ENCODE measurements around the gene REM1. TPM values are rescaled to one million over a fixed set of nuclear protein-coding genes. Genes with fewer than 3 reads are reported as not detected.

Gene REM1
- total and polyA plus RNA-seq, 2 experiments from 2014 or later, result 0.28 TPM; not detected in 1

DNA sequence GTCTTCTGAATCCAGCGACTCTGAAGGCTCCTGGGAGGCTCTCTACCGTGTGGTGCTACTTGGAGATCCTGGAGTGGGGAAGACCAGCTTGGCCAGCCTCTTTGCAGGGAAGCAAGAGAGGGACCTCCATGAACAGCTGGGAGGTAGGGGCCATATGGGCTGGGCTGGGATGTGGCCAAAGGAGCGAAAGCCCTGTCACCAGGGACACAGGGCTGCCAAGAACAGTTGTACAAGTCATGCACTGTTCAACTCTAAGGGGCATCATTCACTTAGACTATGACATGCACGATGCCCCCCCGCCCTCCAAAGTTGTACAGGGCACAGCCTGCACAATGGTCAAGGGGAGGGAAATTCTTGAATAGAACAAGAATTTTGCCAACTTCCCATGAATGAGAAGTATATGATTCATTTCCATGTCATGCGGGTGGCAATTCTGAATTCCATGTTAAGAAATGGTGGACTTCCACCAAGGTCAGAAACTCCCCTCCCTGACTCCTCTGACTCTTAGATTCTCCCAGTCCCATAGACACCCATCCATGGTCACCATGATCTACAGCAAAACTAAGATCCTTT, 1.6 kb downstream of the REM1 start (continued):
- TF ChIP-seq, protein P1, sequence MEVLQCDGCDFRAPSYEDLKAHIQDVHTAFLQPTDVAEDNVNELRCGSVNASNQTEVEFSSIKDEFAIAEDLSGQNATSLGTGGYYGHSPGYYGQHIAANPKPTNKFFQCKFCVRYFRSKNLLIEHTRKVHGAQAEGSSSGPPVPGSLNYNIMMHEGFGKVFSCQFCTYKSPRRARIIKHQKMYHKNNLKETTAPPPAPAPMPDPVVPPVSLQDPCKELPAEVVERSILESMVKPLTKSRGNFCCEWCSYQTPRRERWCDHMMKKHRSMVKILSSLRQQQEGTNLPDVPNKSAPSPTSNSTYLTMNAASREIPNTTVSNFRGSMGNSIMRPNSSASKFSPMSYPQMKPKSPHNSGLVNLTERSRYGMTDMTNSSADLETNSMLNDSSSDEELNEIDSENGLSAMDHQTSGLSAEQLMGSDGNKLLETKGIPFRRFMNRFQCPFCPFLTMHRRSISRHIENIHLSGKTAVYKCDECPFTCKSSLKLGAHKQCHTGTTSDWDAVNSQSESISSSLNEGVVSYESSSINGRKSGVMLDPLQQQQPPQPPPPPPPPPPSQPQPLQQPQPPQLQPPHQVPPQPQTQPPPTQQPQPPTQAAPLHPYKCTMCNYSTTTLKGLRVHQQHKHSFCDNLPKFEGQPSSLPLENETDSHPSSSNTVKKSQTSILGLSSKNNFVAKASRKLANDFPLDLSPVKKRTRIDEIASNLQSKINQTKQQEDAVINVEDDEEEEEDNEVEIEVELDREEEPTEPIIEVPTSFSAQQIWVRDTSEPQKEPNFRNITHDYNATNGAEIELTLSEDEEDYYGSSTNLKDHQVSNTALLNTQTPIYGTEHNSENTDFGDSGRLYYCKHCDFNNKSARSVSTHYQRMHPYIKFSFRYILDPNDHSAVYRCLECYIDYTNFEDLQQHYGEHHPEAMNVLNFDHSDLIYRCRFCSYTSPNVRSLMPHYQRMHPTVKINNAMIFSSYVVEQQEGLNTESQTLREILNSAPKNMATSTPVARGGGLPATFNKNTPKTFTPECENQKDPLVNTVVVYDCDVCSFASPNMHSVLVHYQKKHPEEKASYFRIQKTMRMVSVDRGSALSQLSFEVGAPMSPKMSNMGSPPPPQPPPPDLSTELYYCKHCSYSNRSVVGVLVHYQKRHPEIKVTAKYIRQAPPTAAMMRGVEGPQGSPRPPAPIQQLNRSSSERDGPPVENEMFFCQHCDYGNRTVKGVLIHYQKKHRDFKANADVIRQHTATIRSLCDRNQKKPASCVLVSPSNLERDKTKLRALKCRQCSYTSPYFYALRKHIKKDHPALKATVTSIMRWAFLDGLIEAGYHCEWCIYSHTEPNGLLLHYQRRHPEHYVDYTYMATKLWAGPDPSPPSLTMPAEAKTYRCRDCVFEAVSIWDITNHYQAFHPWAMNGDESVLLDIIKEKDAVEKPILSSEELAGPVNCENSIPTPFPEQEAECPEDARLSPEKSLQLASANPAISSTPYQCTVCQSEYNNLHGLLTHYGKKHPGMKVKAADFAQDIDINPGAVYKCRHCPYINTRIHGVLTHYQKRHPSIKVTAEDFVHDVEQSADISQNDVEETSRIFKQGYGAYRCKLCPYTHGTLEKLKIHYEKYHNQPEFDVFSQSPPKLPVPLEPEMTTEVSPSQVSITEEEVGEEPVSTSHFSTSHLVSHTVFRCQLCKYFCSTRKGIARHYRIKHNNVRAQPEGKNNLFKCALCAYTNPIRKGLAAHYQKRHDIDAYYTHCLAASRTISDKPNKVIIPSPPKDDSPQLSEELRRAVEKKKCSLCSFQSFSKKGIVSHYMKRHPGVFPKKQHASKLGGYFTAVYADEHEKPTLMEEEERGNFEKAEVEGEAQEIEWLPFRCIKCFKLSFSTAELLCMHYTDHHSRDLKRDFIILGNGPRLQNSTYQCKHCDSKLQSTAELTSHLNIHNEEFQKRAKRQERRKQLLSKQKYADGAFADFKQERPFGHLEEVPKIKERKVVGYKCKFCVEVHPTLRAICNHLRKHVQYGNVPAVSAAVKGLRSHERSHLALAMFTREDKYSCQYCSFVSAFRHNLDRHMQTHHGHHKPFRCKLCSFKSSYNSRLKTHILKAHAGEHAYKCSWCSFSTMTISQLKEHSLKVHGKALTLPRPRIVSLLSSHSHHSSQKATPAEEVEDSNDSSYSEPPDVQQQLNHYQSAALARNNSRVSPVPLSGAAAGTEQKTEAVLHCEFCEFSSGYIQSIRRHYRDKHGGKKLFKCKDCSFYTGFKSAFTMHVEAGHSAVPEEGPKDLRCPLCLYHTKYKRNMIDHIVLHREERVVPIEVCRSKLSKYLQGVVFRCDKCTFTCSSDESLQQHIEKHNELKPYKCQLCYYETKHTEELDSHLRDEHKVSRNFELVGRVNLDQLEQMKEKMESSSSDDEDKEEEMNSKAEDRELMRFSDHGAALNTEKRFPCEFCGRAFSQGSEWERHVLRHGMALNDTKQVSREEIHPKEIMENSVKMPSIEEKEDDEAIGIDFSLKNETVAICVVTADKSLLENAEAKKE (CRISPR knock-in tag; IDR thresholded peaks at IDR 0.05), result no peak
- TF ChIP-seq, protein P2, sequence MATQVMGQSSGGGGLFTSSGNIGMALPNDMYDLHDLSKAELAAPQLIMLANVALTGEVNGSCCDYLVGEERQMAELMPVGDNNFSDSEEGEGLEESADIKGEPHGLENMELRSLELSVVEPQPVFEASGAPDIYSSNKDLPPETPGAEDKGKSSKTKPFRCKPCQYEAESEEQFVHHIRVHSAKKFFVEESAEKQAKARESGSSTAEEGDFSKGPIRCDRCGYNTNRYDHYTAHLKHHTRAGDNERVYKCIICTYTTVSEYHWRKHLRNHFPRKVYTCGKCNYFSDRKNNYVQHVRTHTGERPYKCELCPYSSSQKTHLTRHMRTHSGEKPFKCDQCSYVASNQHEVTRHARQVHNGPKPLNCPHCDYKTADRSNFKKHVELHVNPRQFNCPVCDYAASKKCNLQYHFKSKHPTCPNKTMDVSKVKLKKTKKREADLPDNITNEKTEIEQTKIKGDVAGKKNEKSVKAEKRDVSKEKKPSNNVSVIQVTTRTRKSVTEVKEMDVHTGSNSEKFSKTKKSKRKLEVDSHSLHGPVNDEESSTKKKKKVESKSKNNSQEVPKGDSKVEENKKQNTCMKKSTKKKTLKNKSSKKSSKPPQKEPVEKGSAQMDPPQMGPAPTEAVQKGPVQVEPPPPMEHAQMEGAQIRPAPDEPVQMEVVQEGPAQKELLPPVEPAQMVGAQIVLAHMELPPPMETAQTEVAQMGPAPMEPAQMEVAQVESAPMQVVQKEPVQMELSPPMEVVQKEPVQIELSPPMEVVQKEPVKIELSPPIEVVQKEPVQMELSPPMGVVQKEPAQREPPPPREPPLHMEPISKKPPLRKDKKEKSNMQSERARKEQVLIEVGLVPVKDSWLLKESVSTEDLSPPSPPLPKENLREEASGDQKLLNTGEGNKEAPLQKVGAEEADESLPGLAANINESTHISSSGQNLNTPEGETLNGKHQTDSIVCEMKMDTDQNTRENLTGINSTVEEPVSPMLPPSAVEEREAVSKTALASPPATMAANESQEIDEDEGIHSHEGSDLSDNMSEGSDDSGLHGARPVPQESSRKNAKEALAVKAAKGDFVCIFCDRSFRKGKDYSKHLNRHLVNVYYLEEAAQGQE (IDR thresholded peaks at IDR 0.05; ENCODE audit: unreplicated experiment), result no peak
- TF ChIP-seq POLR2AphosphoS5 (IDR thresholded peaks at IDR 0.05; ENCODE audit: low read depth), result no peak
- no peak for TF ChIP-seq CREB1 (CRISPR knock-in tag; IDR thresholded peaks at IDR 0.05; ENCODE audit: low read depth)
- TF ChIP-seq ZNF114 (CRISPR knock-in tag; IDR thresholded peaks at IDR 0.05), result no peak
- TF ChIP-seq, protein P3, sequence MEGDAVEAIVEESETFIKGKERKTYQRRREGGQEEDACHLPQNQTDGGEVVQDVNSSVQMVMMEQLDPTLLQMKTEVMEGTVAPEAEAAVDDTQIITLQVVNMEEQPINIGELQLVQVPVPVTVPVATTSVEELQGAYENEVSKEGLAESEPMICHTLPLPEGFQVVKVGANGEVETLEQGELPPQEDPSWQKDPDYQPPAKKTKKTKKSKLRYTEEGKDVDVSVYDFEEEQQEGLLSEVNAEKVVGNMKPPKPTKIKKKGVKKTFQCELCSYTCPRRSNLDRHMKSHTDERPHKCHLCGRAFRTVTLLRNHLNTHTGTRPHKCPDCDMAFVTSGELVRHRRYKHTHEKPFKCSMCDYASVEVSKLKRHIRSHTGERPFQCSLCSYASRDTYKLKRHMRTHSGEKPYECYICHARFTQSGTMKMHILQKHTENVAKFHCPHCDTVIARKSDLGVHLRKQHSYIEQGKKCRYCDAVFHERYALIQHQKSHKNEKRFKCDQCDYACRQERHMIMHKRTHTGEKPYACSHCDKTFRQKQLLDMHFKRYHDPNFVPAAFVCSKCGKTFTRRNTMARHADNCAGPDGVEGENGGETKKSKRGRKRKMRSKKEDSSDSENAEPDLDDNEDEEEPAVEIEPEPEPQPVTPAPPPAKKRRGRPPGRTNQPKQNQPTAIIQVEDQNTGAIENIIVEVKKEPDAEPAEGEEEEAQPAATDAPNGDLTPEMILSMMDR (conservative IDR thresholded peaks at IDR 0.05; ENCODE audit: low read depth in 2 of 2), result no peak
- no peak for TF ChIP-seq ZNF331 (CRISPR knock-in tag; IDR thresholded peaks at IDR 0.05; ENCODE audit: low read depth)
- TF ChIP-seq JUNB (IDR thresholded peaks at IDR 0.05; ENCODE audit: unreplicated experiment), result no peak
- TF ChIP-seq NANOG (IDR thresholded peaks at IDR 0.05; ENCODE audit: borderline replicate concordance), result no peak
- no peak for TF ChIP-seq STAT1 (IDR thresholded peaks at IDR 0.05; ENCODE audit: unreplicated experiment)

Measured in GM23338 (cell line).